SK-MEL-5 (cell line): ENCODE data around the gene STK32B. TPM values are rescaled to one million over a fixed set of nuclear protein-coding genes. Genes with fewer than 3 reads are reported as not detected.

Source experiments
- DNase-seq: peaks from one replicate; pipeline ENCODE4 v3.0.0-alpha.2; 2016; ENCODE audit warnings: low read depth, low spot score
- in situ Hi-C: cut with HindIII; loops from 2 replicates; pipeline ENCODE4 v1.10.0; 2016; ENCODE audit warnings: low sequenced_read_pairs, high pct_unique_total_duplicates, low pct_unique_long_range_greater_than_20kb
- total RNA-seq: library from RNA; depleted of rRNA; stranded (reverse); fragments of >200 nt; shearing (Covaris generic); gene quantifications from 2 replicates; pipeline ENCODE4 v1.2.3, GENCODE V29; 2014

Gene STK32B
- total RNA-seq, 1 experiment from 2014 or later, result 3.1 TPM

DNA sequence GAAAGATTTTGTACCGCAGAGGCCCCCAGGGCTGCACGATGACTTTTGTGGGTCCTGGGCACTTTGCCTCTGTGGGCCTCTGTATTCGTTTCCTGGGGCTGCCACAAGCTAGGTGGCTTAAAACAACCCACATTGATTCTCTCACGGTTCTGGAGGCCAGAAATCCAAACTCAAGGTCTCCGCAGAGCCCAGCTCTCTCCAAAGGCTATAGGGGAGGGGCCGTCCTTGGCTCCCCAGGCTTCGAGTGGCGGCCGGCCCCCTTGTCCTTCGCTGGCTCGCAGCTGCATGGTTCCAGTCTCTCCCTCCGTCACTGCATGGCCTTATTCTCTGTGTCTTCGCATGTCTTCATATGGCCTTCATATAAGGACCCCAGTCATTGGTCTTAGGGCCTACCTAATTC, 415.8 kb downstream of the STK32B start:
- in situ Hi-C loops, result no loop called here
- no peak for DNase-seq

DNA sequence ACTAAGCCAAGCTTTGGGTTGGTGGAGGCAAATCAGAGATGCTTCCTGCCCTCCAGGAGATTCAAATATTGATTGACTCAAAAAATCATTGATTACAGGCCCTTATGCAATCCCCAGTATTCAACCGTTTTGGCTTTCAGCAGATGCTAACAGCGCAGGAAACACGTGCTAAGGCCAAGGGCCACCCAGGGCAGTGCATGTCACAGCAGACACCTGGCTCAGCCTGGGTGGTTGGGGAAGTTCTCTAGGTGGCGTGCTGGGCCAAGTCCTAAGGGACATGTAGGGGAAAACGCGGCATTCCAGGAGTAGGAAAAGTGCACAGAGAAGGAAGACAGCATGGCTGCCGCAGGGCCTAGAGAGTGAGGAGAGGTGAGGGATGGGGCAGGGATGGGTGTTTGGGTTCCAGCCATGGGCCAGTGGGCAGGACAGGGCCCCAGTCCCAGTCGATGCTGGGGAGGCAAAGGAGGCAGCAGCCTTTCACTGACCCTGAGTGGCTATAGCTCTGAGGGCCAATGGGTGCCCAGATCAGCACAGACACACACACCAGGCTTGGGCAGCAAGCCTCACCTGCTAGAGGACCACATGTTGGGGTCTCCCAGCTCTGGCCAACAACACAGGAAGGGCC, 418.0 kb downstream of the STK32B start:
- in situ Hi-C loops, result no loop called here
- no peak for DNase-seq

DNA sequence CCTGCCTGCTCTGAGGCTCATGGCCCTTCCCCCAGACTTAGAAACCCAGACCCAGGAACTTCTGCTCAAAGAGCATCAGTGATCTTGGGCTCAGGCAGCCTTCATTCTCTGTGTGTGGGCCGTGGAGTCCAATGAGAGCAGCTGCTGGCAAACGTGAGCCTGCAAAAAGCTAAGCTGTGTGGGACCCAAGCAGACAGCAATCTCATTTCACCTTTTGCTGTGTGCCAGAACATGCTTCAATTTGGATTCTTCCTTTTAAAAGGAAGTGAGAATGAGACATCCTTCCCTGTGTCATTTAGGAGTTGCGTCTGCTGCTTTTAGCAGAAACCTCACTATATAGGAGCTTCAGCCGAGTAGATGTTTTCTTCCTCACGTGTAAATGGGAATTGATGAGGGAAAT, 418.6 kb downstream of the STK32B start:
- in situ Hi-C loops, result no loop called here
- DNase-seq, result no peak

DNA sequence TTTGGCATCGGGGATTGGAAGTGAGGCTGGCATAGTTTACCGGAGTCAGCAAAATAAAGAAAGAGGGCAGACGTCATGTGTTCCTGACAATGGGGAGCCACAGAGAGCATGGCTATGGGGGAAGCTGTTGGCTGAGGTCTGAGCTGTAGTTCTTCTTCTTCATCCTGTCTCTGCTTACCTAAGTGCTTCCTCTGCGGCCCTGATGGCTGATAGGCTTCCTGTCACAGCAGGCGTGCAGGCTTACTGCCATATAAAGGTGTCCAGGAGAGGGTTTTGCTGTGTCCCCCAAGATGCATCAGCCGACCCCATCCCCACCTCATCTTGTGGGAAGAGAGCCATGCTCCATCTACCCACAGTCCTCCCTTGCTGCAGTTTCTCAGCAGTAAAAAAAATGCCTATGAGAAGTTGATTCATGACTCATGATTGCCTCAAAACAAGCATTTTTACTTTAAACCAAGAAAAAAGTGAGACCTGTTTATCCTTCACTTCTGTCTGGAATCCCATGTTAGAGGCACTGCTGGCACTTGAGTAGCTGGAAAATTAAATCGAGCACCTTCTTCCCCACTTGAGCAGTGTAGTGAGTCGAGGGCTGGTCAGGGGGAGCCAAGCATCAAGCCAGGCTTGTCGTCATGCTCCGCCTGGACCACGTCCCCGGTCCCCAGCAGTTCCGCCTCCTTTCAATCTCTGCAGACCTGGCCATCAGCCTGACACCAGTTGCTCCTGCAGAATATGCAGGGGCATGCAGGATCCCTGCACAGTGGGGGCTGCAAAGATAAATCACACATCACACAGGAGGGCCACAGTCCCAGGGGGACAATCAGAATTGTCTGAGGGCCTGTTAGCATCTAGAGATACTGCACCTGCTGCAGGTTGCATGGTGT, 419.3 kb downstream of the STK32B start:
- DNase-seq, result no peak
- in situ Hi-C loops, result no loop called here

DNA sequence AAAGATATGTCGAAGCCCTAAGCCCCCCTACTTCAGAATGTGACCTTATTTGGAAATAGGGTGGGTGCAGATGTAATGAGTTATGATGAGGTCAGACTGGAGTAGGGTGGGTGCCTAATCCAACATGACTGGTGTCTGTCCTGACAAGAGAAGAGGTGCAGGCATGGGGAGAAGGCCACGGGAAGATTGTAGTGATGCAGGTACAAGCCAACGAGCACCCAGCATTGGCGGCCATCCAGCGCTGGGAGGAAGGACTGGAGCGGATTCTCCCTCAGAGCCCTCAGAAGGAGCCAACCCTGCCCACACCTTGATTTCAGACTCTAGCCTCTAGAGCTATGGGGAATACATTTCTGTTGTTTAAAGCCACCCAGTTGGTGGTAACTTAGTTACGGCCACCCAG, 419.9 kb downstream of the STK32B start:
- no peak for DNase-seq
- in situ Hi-C loops, result no loop called here

DNA sequence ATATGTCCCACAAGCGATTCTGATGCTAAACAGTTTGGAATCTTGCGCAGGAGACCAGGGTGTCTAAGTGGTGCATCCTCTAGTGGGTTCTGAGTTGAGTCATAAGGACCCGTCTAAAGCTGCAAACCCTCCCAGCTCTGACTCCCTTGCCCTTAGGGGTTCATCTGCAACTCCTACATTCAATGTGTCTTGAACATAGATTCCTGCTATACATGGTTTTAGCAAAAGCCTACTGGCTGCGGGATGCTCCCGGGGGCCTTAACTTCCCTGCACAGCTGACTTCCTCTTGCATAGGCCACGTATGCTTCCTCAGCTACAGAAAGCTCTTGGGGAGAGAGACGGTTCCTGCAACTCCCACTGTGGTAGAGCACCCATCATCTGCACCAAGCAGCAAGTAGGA, 420.4 kb downstream of the STK32B start:
- in situ Hi-C loops, result no loop called here
- DNase-seq, result no peak

DNA sequence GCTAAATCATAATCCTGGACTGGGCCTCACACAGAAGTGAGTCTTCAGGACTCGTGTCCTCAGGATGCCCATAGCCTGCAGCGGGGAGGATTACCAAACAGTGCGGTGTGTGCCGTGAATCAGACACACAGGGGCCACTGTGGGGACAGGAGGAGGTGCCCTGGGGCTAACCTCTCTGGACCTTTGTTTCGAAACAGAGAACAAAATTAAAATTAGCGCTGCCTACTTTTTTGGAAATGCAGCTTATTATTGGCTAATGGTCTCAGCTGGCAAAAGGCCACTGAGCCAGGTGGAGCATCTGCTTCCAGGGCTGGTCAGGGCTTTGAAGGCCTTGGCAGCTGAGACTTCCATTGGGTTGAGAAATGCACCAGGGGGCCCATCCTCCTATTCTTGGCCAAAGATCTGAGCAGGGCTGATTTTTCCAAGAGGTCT, 420.9 kb downstream of the STK32B start:
- DNase-seq, result no peak
- in situ Hi-C loops, result no loop called here

DNA sequence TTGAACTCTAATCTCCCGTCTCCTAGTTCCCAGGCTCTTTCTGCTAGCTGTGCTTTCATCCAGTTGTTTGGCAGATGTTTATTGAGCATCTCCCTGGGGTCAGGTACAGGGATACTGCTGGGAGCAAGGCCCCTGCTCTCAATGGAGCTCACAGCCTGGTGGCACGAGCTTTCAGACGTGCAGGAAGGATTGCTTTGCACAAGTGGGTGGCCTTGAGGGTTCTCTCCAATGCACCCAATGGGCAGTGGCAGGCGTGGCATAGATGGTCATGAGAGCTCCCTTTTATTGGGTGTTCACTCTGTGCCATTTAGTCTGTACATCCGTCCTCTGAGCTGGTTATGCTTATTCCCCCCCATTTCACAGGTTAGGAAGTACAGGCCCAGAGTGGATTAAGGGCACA, 421.8 kb downstream of the STK32B start:
- in situ Hi-C loops, result no loop called here
- DNase-seq, result no peak

DNA sequence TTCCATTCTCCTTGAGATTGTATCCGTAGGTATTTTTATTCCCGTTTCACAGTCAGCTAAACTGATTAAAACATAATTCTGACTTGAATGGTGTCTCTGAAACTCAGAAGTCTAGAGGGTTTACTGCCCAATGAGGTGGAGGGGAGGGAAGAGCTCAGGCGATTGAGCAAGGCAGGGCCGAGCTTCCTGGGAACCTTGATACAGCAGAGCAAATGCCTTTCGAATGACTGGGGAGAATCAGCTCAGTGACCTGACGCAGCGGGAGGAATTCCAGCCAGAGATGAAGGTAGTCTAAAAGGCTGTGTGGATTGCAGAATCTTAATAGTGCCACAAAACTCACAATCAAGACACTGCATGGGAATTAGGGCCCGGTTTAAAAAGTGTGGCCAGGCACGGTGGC, 423.5 kb downstream of the STK32B start:
- in situ Hi-C loops, result no loop called here
- DNase-seq, result no peak

DNA sequence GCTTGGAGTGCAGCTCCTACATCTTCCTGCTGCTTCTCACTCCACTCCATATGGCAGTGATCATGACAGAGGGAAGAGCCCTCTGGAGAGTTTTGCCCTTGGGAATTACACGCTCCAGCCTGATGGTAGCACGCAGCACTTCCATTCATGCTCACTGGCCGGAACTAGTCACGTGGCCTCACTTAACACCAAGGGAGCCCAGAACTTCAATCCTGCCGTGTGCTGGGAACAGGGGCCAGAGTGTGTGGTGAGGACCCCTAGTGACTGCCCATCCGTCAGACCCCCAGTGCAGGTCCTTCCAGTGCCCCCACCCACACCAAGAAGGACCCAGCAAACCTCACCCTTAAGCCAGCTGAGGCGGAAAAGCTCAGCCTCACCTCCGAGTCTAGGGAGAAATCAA, 426.3 kb downstream of the STK32B start:
- DNase-seq, result no peak
- in situ Hi-C loops, result no loop called here

DNA sequence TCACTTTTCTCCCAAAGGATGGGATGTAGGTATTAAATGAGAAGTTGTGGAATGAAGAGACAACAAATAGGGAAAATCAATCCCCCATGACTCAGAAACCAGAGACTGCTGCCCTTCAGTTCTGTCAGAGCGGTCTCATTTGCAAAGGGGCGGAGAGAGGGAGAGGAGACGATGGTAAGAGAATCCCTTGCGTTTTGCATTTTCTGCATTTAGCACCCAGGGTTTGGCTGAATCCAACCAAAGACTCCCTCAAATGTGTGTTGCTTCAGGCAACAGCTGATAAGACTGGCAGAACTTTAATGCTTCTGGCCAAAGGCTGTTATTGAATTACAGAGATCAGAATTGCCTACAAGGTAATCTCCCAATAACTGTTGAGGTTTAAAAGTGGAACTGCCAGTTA, 426.9 kb downstream of the STK32B start:
- DNase-seq, result no peak
- in situ Hi-C loops, result no loop called here

DNA sequence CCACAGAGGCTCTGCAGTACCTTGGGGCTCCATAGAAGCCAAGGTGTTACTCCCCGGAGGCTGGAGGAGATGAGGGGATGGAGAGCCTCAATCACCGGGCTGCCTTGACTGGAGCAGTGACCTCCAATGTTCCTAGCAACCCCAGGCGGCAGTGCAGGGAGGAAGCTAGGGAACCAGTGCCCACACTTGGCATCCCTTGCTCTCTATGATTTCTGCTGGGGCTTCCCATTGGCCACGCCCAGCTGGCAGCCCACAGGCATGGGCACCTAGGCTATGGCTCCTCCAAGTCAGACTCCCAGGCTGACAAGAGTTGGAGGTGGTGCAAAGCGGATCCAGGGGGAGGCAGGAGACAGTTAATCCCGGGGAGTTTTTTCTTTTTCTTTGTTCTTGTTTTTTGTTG, 427.4 kb downstream of the STK32B start:
- in situ Hi-C loops, result no loop called here

DNA sequence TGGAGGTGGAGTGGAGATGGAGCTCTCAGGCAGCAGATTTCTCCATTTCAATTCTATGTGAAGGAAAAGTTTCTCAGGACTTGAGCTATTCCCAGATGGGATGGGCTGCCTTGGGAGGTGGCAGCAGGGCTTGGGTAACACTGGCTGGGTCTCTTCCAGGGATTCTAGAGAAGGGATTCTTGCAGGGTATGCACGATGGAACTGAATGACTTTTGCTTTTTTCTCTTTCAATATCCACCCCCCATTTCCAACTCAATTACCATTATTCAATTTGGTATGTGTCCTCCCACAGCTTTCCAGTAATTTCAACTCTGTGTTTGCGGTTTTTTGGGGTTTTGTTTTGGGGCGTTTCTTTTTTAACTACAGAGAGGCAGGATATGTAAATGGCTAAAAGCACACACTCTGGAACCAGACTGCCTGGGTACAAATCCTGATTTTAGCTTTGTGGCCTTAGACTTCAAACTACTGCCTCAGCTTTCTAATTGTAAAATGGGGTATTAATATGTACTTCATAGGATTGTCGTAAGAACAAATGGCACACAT, 428.3 kb downstream of the STK32B start:
- in situ Hi-C loops, result no loop called here
- DNase-seq, result no peak

More for the DNA sequence above, 427.4 kb downstream of the STK32B start:
- no peak for DNase-seq

DNA sequence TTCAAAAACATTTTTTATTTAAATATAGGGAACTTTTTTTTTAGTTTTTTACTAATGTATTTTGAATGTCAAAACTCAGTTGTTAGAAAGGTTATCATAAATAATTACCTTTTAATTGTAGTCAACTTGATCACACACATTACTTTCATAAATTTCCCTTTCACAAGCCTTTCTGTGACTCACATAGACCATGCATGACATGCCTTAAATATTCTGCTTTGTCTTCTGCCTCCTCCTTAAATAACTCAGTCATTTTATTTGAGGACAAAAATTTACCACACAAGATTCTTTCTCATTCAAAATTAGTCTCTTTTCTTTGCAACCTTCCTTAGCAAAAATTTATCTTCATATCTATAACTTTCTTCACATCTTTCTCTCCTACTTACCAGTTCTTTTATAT, 437.1 kb downstream of the STK32B start:
- DNase-seq, result no peak
- in situ Hi-C loops, result no loop called here

DNA sequence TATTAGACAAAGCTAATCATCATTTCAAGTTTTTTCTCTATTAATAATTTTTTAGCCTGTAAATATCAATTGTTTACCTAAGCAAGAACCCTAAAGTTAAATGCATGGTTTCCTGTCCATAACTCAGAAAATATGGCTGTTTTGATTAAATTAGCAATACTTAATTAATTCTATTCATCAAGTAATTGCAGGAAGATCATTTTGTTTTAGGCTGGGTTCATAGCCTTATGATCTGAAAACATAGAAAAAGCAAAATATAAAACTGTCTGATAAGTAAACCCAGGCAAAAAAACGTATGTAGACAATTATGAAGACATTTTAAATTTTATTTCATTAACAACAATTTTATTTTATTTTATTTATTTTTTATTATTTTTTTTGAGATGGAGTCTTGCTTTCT, 438.0 kb downstream of the STK32B start:
- no peak for DNase-seq
- in situ Hi-C loops, result no loop called here

DNA sequence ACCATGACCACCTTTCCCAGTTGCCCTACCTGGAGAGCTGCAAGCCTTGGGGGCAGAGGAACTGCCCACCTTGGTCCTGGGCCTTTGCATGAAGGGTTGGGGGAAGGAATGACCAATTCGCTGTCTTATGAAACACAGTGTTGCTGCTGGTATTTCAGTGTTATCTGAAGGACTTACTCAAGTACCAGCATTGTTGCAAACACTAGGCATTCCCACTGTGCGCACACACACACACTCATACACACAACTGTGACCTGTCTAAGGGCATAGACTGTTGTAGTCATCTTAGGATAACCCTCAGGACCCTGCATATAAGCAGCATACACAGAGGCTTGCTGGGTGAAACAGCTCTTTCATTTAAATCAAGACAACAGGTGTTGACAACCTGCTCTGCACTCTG, 446.2 kb downstream of the STK32B start:
- DNase-seq, result no peak
- in situ Hi-C loops, result no loop called here

DNA sequence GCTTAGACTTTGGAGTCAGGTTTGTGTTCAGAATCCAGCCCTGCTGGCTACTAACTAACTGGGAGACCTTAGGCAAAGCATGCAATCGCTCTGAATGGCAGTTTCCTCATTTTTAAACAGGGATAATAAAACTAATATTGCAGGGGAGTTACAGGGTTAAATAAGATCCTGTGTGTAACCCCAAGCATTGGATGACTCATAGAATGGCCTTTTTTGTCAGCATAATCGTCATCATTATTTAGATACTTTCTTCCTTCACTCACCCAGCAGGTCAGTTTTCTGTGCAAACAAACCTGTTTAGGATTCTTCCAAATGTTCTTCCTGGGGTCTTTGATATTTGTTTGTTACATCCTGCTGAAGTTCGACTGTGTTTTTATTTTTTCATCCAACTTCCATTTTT, 448.9 kb downstream of the STK32B start:
- in situ Hi-C loops, result no loop called here
- no peak for DNase-seq

DNA sequence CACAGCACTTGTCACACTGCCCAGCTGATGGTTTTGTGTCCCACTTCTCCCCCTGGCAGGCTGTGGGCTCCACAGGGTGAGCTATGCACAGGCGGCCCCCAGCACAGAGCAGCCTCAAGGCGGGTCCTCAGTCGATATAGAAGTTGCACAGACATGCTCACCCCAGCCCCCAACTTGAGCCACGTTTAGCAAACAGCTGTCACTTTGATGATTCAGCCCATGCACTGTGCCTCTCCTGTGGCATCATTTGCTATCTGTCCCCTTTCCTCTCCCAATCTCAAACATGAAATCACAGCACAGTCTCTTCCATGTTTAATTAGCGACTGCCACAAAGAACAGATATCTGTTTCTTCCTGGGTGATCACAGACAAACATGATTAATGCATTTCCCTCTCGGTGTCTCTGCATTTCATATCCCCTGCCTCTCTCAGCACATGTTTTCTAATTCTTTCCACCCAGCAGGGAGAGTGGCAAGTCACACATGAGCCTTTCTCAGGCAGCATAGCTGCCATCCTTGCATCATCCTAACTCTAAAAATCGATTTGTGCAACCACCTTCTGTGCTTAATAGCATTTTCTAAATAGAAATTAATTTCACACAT, 452.2 kb downstream of the STK32B start:
- no peak for DNase-seq
- in situ Hi-C loops, result no loop called here

DNA sequence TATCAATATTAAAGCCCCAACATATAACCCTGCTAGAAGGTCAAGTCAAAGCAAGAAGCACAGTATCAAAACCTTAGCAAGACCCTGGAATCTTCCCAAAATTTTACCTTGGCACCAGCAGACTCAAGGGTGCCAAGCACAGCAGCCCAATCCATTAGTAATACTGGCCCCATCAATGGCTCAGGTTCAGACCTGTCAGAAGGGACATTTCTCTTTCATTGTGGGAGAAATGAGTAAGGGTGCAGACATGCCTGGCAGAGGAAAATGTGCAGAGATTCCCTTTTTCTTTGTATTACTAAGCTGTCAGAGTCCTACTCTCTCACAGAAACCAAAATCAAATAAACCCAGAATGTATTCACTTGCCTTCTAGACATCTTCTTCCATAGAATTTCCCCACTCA, 453.2 kb downstream of the STK32B start:
- in situ Hi-C loops, result no loop called here
- no peak for DNase-seq
